Calu3 (cell line): Measurements from ENCODE around the gene PPIB. TPM values are rescaled to one million over a fixed set of nuclear protein-coding genes. Genes with fewer than 3 reads are reported as not detected.

Experiments
- BruUV-seq: library from RNA; stranded (reverse); fragments of 400-500 nt; replicated peaks from 2 replicates; lab custom pipeline; 2021; lab: Mats Ljungman, UMichigan
- CTCF ChIA-PET: fragments of 300-600 bp; sonication (Branson Sonifier 250); formaldehyde crosslinking; loops from one replicate; lab custom pipeline; 2022; ENCODE audit warnings: antibody characterized with exemption; lab: Charles Lee
- DNase-seq: peaks from one replicate; pipeline ENCODE4 v3.0.0; 2022
- H3K27ac Mint-ChIP-seq: one replicate; pipeline ENCODE4 v1.8.0; 2022; ENCODE audit warnings: mixed read lengths; ENCODE audit not compliant: unreplicated experiment
- H3K27me3 Mint-ChIP-seq: one replicate; pipeline ENCODE4 v1.8.0; 2022; ENCODE audit warnings: mixed read lengths; ENCODE audit not compliant: unreplicated experiment
- H3K36me3 Mint-ChIP-seq: one replicate; pipeline ENCODE4 v1.8.0; 2022; ENCODE audit warnings: mild to moderate bottlenecking, moderate library complexity, mixed read lengths; ENCODE audit not compliant: insufficient read depth, unreplicated experiment
- H3K4me1 Mint-ChIP-seq: one replicate; pipeline ENCODE4 v1.8.0; 2022; ENCODE audit warnings: mild to moderate bottlenecking, low read depth, mixed read lengths; ENCODE audit not compliant: unreplicated experiment
- H3K4me3 Mint-ChIP-seq: one replicate; pipeline ENCODE4 v1.8.0; 2022; ENCODE audit warnings: mild to moderate bottlenecking, low read depth, moderate library complexity, mixed read lengths; ENCODE audit not compliant: unreplicated experiment
- H3K9me3 Mint-ChIP-seq: one replicate; pipeline ENCODE4 v1.8.0; 2022; ENCODE audit warnings: low read depth, mixed read lengths; ENCODE audit not compliant: unreplicated experiment
- intact Hi-C: fragments of 100-400 bp; cut with micrococcal nuclease; formaldehyde crosslinking; loops from one replicate; pipeline ENCODE4 v1.10.0; 2022; ENCODE audit not compliant: unreplicated experiment
- total RNA-seq: library from RNA; stranded (reverse); gene quantifications from 2 replicates; pipeline ENCODE4 v1.2.3, GENCODE V29; 2022
- TF ChIP-seq, protein P1 (sequence below): fragments of 200-600 bp; IDR thresholded peaks from one replicate; pipeline ENCODE4 v1.8.0; 2022; ENCODE audit warnings: antibody characterized with exemption; ENCODE audit not compliant: unreplicated experiment

The PPIB gene
- total RNA-seq, 1 experiment from 2014 or later = 690 TPM

DNA sequence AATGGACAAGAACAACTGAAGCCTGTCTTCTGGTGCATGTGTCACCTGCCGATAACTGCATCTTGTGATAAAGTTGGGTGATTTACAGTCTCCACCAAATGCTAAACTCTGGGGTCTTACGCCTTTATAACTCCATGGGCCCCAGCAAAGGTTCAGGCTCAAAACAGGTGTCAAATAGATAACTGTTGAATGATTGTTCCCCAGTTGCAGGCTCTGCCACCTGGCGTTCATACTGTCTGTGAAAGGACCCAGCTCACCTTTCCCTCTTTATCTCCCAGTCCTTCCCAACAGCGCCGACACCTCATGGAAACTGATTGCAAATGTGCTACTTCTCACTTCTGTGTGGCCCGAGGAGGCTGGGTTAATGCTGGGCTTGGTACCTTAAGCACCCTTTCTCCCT, 19.5 kb downstream of the PPIB start:
- peaks cover 32% of the 10 kb centered on the region for H3K36me3 Mint-ChIP-seq
- no peak for DNase-seq
- H3K4me1 Mint-ChIP-seq = no peaks in the 10 kb centered on the region
- H3K9me3 Mint-ChIP-seq = no peaks in the 10 kb centered on the region
- H3K27me3 Mint-ChIP-seq = no peaks in the 10 kb centered on the region
- no TSS peak for BruUV-seq
- CTCF ChIA-PET = no interaction called here
- TF ChIP-seq, protein P1, sequence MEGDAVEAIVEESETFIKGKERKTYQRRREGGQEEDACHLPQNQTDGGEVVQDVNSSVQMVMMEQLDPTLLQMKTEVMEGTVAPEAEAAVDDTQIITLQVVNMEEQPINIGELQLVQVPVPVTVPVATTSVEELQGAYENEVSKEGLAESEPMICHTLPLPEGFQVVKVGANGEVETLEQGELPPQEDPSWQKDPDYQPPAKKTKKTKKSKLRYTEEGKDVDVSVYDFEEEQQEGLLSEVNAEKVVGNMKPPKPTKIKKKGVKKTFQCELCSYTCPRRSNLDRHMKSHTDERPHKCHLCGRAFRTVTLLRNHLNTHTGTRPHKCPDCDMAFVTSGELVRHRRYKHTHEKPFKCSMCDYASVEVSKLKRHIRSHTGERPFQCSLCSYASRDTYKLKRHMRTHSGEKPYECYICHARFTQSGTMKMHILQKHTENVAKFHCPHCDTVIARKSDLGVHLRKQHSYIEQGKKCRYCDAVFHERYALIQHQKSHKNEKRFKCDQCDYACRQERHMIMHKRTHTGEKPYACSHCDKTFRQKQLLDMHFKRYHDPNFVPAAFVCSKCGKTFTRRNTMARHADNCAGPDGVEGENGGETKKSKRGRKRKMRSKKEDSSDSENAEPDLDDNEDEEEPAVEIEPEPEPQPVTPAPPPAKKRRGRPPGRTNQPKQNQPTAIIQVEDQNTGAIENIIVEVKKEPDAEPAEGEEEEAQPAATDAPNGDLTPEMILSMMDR = no peak
- intact Hi-C loops = no loop called here
- H3K27ac Mint-ChIP-seq = no peak overlapping the region
- no peak overlapping the region for H3K4me3 Mint-ChIP-seq

DNA sequence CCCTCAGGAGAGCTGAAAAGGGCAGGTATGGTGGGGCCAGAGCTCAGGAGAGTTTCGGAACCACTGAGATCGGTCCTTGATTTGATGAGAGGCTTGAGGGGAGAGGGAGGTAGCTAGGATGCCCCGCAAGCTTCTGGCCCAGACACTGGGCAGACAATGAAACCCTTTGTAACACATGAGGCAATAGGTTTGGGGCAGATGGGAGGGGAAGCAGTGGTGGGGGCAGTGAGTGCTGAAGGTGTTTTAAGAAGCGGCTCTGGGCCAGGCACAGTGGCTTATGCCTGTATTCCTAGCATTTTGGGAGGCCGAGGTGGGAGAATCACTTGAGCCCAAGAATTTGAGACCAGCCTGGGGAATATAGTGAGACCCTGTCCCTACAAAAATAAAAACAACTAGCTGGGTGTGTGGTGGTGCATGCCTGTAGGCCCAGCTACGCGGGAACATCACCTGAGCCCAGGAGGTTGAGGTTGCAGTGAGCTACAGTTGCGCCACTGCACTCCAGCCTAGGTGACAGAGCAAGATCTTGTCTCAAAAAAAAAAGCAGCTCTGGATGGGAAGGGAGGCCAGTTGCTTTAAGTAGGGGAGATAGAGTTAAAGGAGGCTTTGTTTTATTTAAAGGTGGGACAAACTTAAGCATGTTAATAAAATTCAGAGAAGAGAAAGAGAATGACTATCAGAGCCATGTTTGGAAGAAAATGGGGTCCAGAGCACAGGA, 20.9 kb downstream of the PPIB start:
- Mint-ChIP-seq H3K4me1 (no peaks in the 10 kb centered on the region), H3K9me3 (no peaks in the 10 kb centered on the region), H3K4me3 (no peak overlapping the region), H3K27me3 (no peaks in the 10 kb centered on the region), H3K27ac (no peak overlapping the region), H3K36me3 (peaks cover 39% of the 10 kb centered on the region)
- DNase-seq = no peak
- TF ChIP-seq, protein P1 = no peak
- intact Hi-C loops = no loop called here
- CTCF ChIA-PET = interaction anchor here (0.9 kb wide), 1 partner anchor 48 kb away, joined by 3 read pairs; the partner anchor contains the start of gene CIAO2A
- no TSS peak for BruUV-seq

GRCh38 chr15:64138331-64138941, 24.4 kb downstream of the PPIB start:
- CTCF ChIA-PET = no interaction called here
- Mint-ChIP-seq H3K4me1 (no peaks in the 10 kb centered on the region), H3K36me3 (peaks cover 40% of the 10 kb centered on the region), H3K27me3 (no peaks in the 10 kb centered on the region), H3K4me3 (no peak overlapping the region), H3K9me3 (no peaks in the 10 kb centered on the region), H3K27ac (no peak overlapping the region)
- no peak for DNase-seq
- intact Hi-C loops = no loop called here
- TF ChIP-seq, protein P1 = no peak
- BruUV-seq = no TSS peak

GRCh38 chr15:64137226-64137833, 25.5 kb downstream of the PPIB start:
- Mint-ChIP-seq H3K9me3 (no peaks in the 10 kb centered on the region), H3K4me3 (no peak overlapping the region), H3K4me1 (no peaks in the 10 kb centered on the region), H3K36me3 (peaks cover 48% of the 10 kb centered on the region), H3K27ac (no peak overlapping the region), H3K27me3 (no peaks in the 10 kb centered on the region)
- TF ChIP-seq, protein P1 = no peak
- DNase-seq = no peak
- BruUV-seq = no TSS peak
- CTCF ChIA-PET = interaction anchor here (0.5 to 1.0 kb wide), 2 partner anchors 10 to 30 kb away, joined by 3 read pairs; no protein-coding TSS in a partner anchor
- intact Hi-C loops = no loop called here
